Measurements from ENCODE around the gene PRKCA. TPM values are rescaled to one million over a fixed set of nuclear protein-coding genes. Genes with fewer than 3 reads are reported as not detected.

The PRKCA gene
- total and polyA plus RNA-seq, 10 of the 15 experiments (the other 5 are each of a cell fraction or from before 2014, with no cell fraction given), result 0.11 to 14.6 (median 0.72) TPM

DNA sequence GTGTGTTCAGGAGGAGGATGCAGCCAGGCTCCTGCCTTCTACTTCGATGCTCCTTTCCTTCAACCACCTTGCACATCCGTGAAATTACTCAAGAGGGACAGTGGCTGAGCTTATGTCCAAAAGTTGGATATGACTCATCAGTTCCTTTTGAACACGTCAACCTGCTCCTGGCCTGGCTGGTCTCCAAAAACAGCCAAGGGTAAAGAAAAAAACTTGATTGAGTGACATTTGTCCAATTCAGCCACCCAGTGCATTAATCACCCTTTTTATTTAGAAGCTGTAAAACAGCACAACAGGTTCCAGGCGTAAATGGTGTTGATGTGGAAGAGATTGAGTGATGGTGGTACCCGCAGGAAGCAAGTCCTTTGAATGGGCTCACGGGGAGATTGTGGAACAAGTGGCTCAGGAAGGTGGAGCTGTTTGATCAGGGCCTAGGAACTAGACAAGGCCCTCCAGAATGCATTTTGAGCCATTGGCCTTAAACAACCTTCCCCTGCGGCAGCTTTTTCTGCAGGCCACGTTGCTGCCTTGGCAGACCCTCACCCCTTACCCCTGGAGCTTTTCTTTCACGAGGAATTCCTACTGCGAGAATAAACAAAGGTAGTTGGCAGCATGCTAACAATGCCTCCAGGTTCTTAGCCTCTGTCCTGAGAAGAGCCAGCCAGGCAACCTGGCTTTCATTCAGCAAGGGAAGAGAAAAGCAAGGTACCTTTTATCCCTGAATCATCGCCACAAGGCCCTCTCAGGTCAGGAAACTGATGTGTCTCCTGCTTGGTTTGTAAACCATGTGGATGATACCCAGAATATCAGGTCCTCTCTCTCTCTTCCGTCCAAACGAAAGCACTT lies 359.2 kb downstream of the PRKCA start (continued):
- TF ChIP-seq IKZF1 (conservative IDR thresholded peaks at IDR 0.05) (peak; percentile 57), NR2C1 (IDR thresholded peaks at IDR 0.05) (no peak)

- DNase-seq (ENCODE audit: low read depth, low spot score) (no peak), ATAC-seq (no peak), FAIRE-seq (no peak)
- TF ChIP-seq RUNX3 (IDR thresholded peaks at IDR 0.05; ENCODE audit: low read length) (no peak), TCF3 (IDR thresholded peaks at IDR 0.05; ENCODE audit: borderline replicate concordance, insufficient read depth, low read depth, low read length) (no peak), CREM (IDR thresholded peaks at IDR 0.05; ENCODE audit: low read depth) (no peak), PAX8 (IDR thresholded peaks at IDR 0.05) (no peak)
- TF ChIP-seq, protein P1, sequence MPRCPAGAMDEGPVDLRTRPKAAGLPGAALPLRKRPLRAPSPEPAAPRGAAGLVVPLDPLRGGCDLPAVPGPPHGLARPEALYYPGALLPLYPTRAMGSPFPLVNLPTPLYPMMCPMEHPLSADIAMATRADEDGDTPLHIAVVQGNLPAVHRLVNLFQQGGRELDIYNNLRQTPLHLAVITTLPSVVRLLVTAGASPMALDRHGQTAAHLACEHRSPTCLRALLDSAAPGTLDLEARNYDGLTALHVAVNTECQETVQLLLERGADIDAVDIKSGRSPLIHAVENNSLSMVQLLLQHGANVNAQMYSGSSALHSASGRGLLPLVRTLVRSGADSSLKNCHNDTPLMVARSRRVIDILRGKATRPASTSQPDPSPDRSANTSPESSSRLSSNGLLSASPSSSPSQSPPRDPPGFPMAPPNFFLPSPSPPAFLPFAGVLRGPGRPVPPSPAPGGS (IDR thresholded peaks at IDR 0.05; ENCODE audit: borderline replicate concordance, insufficient read depth, low read depth, low read length, poor library complexity, severe bottlenecking), result no peak
- no TSS peak for BruUV-seq (replicated peaks)
- Histone ChIP-seq H3K9ac (ENCODE audit: control insufficient read depth, insufficient read depth, low read length) (no peak overlapping the region), H3K9me3 (replicated peaks; ENCODE audit: control insufficient read depth, insufficient read depth, low read length) (no peaks in the 10 kb centered on the region; the same call in 2 of the 3 replicates), H2AFZ (ENCODE audit: control insufficient read depth, low read depth, low read length) (no peak overlapping the region), H3K4me3 (no peak overlapping the region), H3K27ac (ENCODE audit: control insufficient read depth, insufficient read depth) (no peak overlapping the region), H3K4me1 (ENCODE audit: control insufficient read depth, insufficient read depth, low read length) (no peaks in the 10 kb centered on the region), H4K20me1 (ENCODE audit: control insufficient read depth, insufficient read depth) (no peaks in the 10 kb centered on the region), H3K27me3 (replicated peaks in 1 of 2; ENCODE audit: control insufficient read depth in 2 of 2, insufficient read depth in 2 of 2, low read length in 1 of 2) (0 out of 4 replicates have a peak, but pooled peaks cover 0 to 2% of the 10 kb centered on the region in 2 experiments), H3K79me2 (ENCODE audit: control insufficient read depth, insufficient read depth, low read length) (no peaks in the 10 kb centered on the region), H3K4me2 (ENCODE audit: control insufficient read depth, insufficient read depth) (no peak overlapping the region), H3K36me3 (ENCODE audit: control insufficient read depth in 2 of 2, insufficient read depth in 2 of 2, low read length in 1 of 2) (no peaks in the 10 kb centered on the region; a peak in 1 of 4 replicates)
- intact Hi-C loops (cut with micrococcal nuclease; ENCODE audit: unreplicated experiment) (no loop called here), in situ Hi-C loops (cut with MboI) (no loop called here)
- ChIA-PET POLR2A (no interaction called here), RAD21 (ENCODE audit: unreplicated experiment) (interaction anchor here (1.2 to 1.3 kb wide), 2 partner anchors 11 to 51 kb away, joined by 3 to 5 read pairs; no protein-coding TSS in a partner anchor), SMC1A (ENCODE audit: uncharacterized antibody, unreplicated experiment) (interaction anchor here (0.9 to 1.6 kb wide), 5 partner anchors 24 to 96 kb away, joined by 3 to 5 read pairs (median 3); no protein-coding TSS in a partner anchor), CTCF (interaction anchor here (0.7 to 2.0 kb wide), 4 partner anchors 9 to 43 kb away, joined by 3 to 5 read pairs (median 3); no protein-coding TSS in a partner anchor)
- 26% methylated on average over 5 of the region's 5 CpGs for WGBS (ENCODE audit: insufficient coverage, insufficient replicate concordance, low lambda C conversion rate, missing lambda C conversion rate)
Measured at GRCh38 chr17:66662496-66662895, 360.1 kb downstream of the PRKCA start.

All from GM12878 (cell line).